NCI-H1694 treated with DMSO at 0.1 percent for 48 hours (cell line): Measurements from ENCODE around the gene B4GALT7.
"Not testable (repeated sequence)": the region's sequence is repeated elsewhere in the genome, so short reads cannot be mapped to it uniquely, and the experiment has no call there.

ENCODE experiments used
- DNase-seq: peaks from one replicate; lab custom pipeline; 2025; lab: John Stamatoyannopoulos, UW

The B4GALT7 gene

GRCh38 chr5:177609076-177610059, 9.4 kb downstream of the B4GALT7 start:
- DNase-seq: no peak

DNA sequence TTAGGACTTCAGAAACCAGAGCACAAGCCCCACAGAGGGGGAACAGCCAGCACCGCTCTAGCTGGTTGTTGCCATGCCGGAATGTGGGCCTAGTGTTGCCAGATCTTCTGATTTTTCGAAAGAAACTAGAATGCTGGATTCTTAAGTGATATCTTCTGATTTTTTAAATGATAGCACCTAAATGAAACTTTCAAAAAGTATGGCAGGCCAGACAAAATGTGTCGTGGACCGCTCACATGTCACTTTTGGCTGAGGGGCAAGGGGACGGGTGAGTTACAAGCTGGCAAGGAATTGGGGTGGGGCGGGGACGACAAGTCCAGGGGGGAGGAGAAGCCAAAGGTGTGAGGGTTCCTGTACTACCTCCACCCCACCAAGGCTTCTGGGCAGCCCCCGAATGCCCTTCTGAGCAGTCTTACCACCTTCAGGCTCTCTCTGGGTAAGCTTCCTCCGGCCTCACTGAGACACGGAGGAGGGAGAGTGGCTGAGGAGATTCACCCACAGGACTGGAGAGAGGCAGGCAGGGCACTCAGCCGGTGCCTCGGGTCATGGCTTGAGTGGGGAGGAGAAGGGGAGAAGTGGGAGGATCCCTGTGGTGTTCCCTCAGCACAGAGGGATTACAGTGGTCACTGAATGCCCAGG, 10.3 kb downstream of the B4GALT7 start:
- DNase-seq: no peak

DNA sequence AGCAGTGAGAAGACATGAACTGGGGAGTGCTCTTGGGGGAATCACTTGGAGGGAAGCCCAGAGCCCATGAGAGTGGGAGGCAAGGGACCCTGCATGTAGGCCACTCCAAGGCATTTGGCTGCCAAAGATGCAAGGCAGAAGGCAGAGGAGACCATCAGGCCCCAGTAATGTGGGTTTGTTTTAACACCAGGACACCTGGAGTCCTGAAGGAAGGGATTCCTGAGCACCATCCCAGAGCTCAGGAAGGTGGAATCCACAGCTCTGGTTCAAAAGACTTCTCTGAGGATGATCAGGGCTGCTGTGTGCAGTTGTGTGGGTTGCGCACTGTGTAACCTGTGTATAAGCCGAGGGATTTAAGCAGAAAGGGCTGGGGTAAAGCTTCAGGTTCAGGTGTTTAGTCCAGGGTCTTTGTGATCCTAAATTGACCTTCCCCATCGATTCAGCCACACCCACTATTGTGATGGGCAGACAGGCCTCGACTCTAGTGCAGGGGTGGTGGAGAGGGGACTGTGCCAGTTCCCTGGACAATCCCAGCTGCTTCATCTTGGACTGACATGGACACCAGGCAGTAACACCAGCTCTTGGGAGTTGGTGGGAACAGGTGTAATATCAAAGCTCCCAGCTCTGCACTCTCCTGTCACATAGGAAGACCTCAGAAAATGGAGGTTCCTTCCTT, 11.0 kb downstream of the B4GALT7 start:
- DNase-seq: no peak

DNA sequence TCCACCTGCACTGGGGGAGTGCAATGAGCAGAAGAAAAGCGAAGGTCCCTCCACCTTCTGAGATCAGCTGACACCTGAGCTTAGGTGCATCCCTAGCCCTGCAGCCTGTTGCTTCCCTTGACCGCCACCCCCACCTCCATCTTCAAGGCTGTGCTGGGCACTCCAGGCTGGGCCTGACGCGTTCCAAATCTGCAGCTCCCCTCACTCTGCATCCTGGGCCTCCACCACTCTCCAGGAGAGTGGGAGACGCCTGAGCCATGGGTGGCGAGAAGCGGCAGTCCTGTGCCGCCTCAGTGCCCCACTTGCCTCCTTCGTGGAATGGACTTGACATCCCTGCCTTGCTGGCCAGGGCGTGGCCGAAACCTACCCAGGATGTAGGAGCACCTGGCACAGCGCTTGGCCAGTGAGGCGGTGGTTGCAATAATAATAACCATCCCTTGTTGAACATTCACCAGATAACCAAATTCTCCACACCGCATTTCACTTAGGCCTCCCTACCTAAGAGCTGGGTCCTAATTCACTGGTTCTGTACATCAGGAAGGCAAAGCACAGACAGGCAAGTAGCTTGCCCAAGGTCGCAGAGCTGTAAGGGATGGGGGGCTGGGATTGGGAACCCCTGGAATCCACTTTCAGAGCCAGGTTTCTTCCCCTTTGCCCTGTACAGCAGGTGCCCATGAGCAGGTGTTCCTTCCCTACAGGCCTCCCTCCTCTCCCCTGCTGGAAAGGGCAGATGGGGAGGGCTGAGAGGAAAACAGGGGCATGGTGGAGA, 11.7 kb downstream of the B4GALT7 start:
- DNase-seq: no peak

- no peak for DNase-seq
These were observed 12.3 kb downstream of the B4GALT7 start for GRCh38 chr5:177612215-177612673.

DNA sequence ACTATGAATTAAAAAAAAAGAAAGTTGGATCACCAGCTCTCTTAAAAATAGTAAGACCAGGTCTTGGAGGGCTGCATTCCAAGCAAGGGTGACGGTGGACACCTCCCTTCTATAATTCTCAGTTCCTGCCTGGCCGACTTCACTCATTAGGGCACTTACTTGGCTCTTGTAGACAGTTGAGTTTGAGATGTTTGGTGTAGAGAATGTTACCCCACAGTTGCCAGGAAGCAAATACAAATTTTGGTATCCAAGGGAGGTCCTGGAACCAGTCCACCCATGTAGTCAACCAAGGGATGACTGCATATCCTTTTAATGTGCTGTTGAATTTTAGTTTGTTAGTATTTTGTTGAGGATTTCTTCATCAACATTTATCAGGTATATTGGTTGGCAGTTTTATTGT, 20.6 kb downstream of the B4GALT7 start:
- no peak for DNase-seq

GRCh38 chr5:177624172-177624571, 24.2 kb downstream of the B4GALT7 start:
- DNase-seq: not testable (repeated sequence)

DNA sequence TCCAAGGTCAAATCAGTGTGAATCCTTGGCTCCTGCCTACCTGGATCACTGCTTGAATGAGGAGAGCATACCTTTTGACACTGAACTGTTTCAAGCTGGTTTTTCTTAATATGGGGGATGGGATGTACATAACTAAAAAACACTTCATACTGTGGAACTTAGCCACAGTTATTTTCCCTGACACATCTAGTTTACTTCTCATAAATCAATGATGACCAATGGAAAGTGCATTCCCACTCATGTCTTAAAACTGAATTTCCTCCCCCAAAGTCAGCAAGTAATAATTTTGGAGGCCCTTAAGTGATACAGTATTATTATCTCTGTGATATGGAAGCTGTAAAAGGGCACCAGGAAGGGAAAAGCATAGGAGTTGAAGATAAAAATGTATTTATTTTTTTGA, 30.3 kb downstream of the B4GALT7 start:
- not testable (repeated sequence) for DNase-seq

GRCh38 chr5:177634912-177635311, 35.0 kb downstream of the B4GALT7 start:
- DNase-seq: not testable (repeated sequence)

DNA sequence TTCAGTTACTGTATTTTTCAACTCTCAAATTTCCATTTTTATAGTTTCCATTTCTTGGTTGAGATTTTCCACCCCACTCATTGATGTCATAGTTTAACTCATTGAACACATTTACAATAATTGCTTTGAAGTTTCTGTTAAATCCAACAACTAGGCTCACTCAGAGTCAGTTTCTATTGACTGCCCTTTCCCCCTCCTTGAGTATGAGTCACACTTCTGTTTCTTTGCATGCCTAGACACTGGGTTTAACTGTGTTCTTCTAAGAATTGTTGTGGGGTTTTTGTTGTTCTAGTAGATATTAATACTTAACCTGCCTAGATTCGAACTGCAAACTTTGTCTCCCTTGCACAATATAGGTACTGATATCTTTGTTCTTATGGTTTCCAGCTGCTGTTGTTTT, 45.5 kb downstream of the B4GALT7 start:
- DNase-seq: not testable (repeated sequence)

DNA sequence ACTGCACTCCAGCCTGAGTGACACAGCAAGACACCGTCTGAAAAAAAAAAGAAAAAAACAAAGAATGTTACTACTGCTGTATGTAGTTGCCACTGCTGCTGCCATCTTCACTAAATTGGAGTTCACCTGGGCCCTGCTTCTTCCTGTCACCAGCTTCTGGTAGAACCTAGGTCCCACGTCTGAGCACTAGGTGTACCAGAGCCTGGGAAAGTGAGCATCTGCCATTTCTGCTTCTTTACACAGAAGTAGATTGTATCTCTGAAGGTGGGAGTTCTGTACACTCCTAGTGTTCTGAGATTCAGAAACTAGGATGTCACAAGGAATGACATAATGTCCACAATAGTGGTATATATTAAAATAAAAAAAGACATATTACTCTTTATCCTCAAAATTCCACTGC, 51.3 kb downstream of the B4GALT7 start:
- not testable (repeated sequence) for DNase-seq

DNA sequence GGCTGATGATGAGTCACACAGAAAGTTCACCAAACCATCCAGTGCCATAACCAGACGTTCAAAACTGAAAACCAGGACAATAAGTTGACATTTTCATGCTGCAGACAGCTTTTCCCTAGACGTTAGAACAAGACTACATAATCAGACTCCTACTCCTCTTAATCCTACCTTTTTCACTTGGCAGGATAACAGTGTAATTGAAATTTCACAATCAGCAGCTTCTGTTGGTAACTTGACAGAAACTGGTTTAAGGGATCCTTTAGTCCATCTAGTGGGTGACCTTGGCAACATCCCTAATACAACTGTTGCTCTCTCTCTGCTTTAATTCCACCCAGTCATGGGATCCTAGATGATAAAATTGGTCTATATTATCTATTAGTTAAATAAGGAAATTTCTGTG, 57.9 kb downstream of the B4GALT7 start:
- DNase-seq: not testable (repeated sequence)

DNA sequence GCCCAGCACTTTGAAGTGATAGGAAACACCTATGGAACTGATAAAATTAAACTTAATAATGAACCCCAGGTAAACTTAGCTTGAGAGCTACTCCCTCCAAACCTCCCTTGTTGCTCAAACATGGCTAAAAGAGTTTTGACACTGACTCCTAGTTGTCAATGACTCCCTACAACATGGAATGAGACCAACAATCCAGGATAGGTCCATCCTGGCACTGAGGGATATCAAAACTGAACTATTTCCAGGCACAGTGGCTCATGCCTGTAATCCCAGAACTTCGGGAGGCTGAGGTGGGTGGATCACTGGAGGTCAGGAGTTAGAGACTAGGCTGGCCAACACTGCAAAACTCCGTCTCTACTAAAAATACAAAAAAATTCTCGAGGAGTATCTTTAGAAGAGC, 58.6 kb downstream of the B4GALT7 start:
- DNase-seq: not testable (repeated sequence)
